GM18907 (cell line): ENCODE results near the gene LAMA3.

Source experiments
- ATAC-seq: cut with Tn5 transposase; IDR thresholded peaks from one replicate; pipeline ENCODE4 v1.9.1; 2021; ENCODE audit warnings: mild to moderate bottlenecking, moderate library complexity; ENCODE audit not compliant: unreplicated experiment

The LAMA3 gene

GRCh38 chr18:23890589-23890988 is 201.3 kb downstream of the LAMA3 start:
- no peak for ATAC-seq

GRCh38 chr18:23893653-23894052 is 204.4 kb downstream of the LAMA3 start:
- no peak for ATAC-seq

GRCh38 chr18:23894661-23895175 is 205.5 kb downstream of the LAMA3 start:
- no peak for ATAC-seq

- ATAC-seq, result no peak
Measured at GRCh38 chr18:23897291-23897690, 208.0 kb downstream of the LAMA3 start.

- ATAC-seq, result no peak
Measured at GRCh38 chr18:23897733-23898132, 208.5 kb downstream of the LAMA3 start.

GRCh38 chr18:23900994-23901393 is 211.7 kb downstream of the LAMA3 start:
- ATAC-seq, result no peak

GRCh38 chr18:23902396-23902795 is 213.1 kb downstream of the LAMA3 start:
- no peak for ATAC-seq

GRCh38 chr18:23903971-23904370 is 214.7 kb downstream of the LAMA3 start:
- ATAC-seq, result no peak

- ATAC-seq, result no peak
Measured at GRCh38 chr18:23906658-23907057, 217.4 kb downstream of the LAMA3 start.

GRCh38 chr18:23908827-23909226 is 219.6 kb downstream of the LAMA3 start:
- no peak for ATAC-seq

- ATAC-seq, result no peak
Measured at GRCh38 chr18:23910032-23910431, 220.8 kb downstream of the LAMA3 start.

- ATAC-seq, result no peak
Measured at GRCh38 chr18:23912356-23912755, 223.1 kb downstream of the LAMA3 start.

GRCh38 chr18:23916338-23916737 is 227.1 kb downstream of the LAMA3 start:
- ATAC-seq, result no peak

- peak; percentile 56 for ATAC-seq
Measured at GRCh38 chr18:23918395-23919032, 229.3 kb downstream of the LAMA3 start.

GRCh38 chr18:23920054-23920453 is 230.8 kb downstream of the LAMA3 start:
- no peak for ATAC-seq

GRCh38 chr18:23921716-23922285 is 232.5 kb downstream of the LAMA3 start:
- ATAC-seq, result no peak

- peak; percentile 59 for ATAC-seq
Measured at GRCh38 chr18:23922939-23923338, 233.7 kb downstream of the LAMA3 start.

GRCh38 chr18:23924813-23925212 is 235.6 kb downstream of the LAMA3 start:
- ATAC-seq, result no peak

- ATAC-seq, result no peak
Measured at GRCh38 chr18:23926571-23926970, 237.3 kb downstream of the LAMA3 start.

- ATAC-seq, result no peak
Measured at GRCh38 chr18:23927821-23928746, 238.8 kb downstream of the LAMA3 start.

GRCh38 chr18:23929362-23929930 is 240.2 kb downstream of the LAMA3 start:
- no peak for ATAC-seq
